Measurements from ENCODE around the gene ADORA3. TPM values are rescaled to one million over a fixed set of nuclear protein-coding genes. Genes with fewer than 3 reads are reported as not detected.

The ADORA3 gene
- total RNA-seq, 3 donors from 2014 or later: 1.3 to 8.4 (median 7.5) TPM

- Histone ChIP-seq H3K9me3 (no peaks in the 10 kb centered on the region), H3K36me3 (ENCODE audit: low read depth) (no peaks in the 10 kb centered on the region), H3K4me1 (ENCODE audit: low read depth) (no peaks in the 10 kb centered on the region), H3K4me3 (no peak overlapping the region)
- intact Hi-C loops (cut with DNase I, micrococcal nuclease): no loop called here
- no peak for TF ChIP-seq CTCF (IDR thresholded peaks at IDR 0.05)
- ATAC-seq (no peak), DNase-seq (no peak)
Observed at GRCh38 chr1:111467865-111468716, 35.3 kb downstream of the ADORA3 start.

GRCh38 chr1:111466480-111466879, 37.0 kb downstream of the ADORA3 start:
- Histone ChIP-seq H3K36me3 (ENCODE audit: low read depth) (no peaks in the 10 kb centered on the region), H3K4me3 (no peak overlapping the region), H3K4me1 (ENCODE audit: low read depth) (no peaks in the 10 kb centered on the region), H3K9me3 (no peaks in the 10 kb centered on the region)
- intact Hi-C loops (cut with DNase I, micrococcal nuclease): no loop called here
- no peak for ATAC-seq
- no peak for TF ChIP-seq CTCF (IDR thresholded peaks at IDR 0.05)
- no peak for DNase-seq

GRCh38 chr1:111465754-111466153, 37.7 kb downstream of the ADORA3 start:
- H3K36me3 ChIP-seq (ENCODE audit: low read depth): no peaks in the 10 kb centered on the region
- intact Hi-C loops (cut with DNase I, micrococcal nuclease): no loop called here
- no peak for ATAC-seq

GRCh38 chr1:111463029-111463683, 40.3 kb downstream of the ADORA3 start:
- Histone ChIP-seq H3K4me1 (ENCODE audit: low read depth) (no peaks in the 10 kb centered on the region), H3K36me3 (ENCODE audit: low read depth) (no peaks in the 10 kb centered on the region), H3K9me3 (no peaks in the 10 kb centered on the region), H3K4me3 (no peak overlapping the region)
- TF ChIP-seq CTCF (IDR thresholded peaks at IDR 0.05): no peak
- ATAC-seq (no peak), DNase-seq (no peak)
- intact Hi-C loops (cut with DNase I, micrococcal nuclease): no loop called here

More at GRCh38 chr1:111465754-111466153, 37.7 kb downstream of the ADORA3 start:
- Histone ChIP-seq H3K9me3 (no peaks in the 10 kb centered on the region), H3K4me1 (ENCODE audit: low read depth) (no peaks in the 10 kb centered on the region), H3K4me3 (no peak overlapping the region)
- no peak for DNase-seq
- no peak for TF ChIP-seq CTCF (IDR thresholded peaks at IDR 0.05)

GRCh38 chr1:111462370-111463028, 40.9 kb downstream of the ADORA3 start:
- no peaks in the 10 kb centered on the region for H3K4me1 ChIP-seq (ENCODE audit: low read depth)
- no peaks in the 10 kb centered on the region for H3K9me3 ChIP-seq
- TF ChIP-seq CTCF (IDR thresholded peaks at IDR 0.05): no peak
- H3K36me3 ChIP-seq (ENCODE audit: low read depth): no peaks in the 10 kb centered on the region
- ATAC-seq: no peak
- no peak for DNase-seq
- no peak overlapping the region for H3K4me3 ChIP-seq
- intact Hi-C loops (cut with DNase I, micrococcal nuclease): no loop called here
